Natural killer cell (primary cell): ENCODE data around the gene ABCC2. TPM values are rescaled to one million over a fixed set of nuclear protein-coding genes. Genes with fewer than 3 reads are reported as not detected.
"Not testable (repeated sequence)": the region's sequence is repeated elsewhere in the genome, so short reads cannot be mapped to it uniquely, and the experiment has no call there.

ENCODE experiments used
- ATAC-seq, 3 donors: fragments of 150-1000 bp in 2 of 3; fragments of 200-7000 bp in 1 of 3; cut with Tn5 transposase; 1 replicate in 1 of 3; 2 replicates in 2 of 3; pipeline ENCODE4 v1.10.0; 2021; ENCODE audit warnings: mild to moderate bottlenecking in 2 of 3, moderate library complexity in 2 of 3
- DNase-seq, 2 donors: peaks; one replicate each; pipeline versions ENCODE4 v3.0.0 to v3.0.0-alpha.2; 2013 to 2021; ENCODE audit warnings: mixed read lengths in 1 of 2
- H3K27ac ChIP-seq: one replicate; pipeline ENCODE4 v1.5.1; 2013; ENCODE audit warnings: mild to moderate bottlenecking, low read length
- H3K27me3 ChIP-seq: one replicate; pipeline ENCODE4 v1.6.1; 2013; ENCODE audit warnings: low read length; ENCODE audit not compliant: control insufficient read depth, insufficient read depth
- H3K36me3 ChIP-seq: one replicate; pipeline ENCODE4 v1.6.1; 2013; ENCODE audit warnings: low read length; ENCODE audit not compliant: control insufficient read depth, insufficient read depth
- H3K4me1 ChIP-seq: one replicate; pipeline ENCODE4 v1.6.1; 2013; ENCODE audit warnings: low read length; ENCODE audit not compliant: control insufficient read depth, insufficient read depth
- H3K4me3 ChIP-seq: one replicate; pipeline ENCODE4 v1.5.1; 2013; ENCODE audit warnings: low read length
- H3K9me3 ChIP-seq: one replicate; pipeline ENCODE4 v1.6.1; 2013; ENCODE audit warnings: low read length; ENCODE audit not compliant: control insufficient read depth, insufficient read depth
- H3K27ac Mint-ChIP-seq, 2 donors: one replicate each; pipeline ENCODE4 v1.8.0; 2022; ENCODE audit warnings: mild to moderate bottlenecking in 2 of 2, mixed read lengths in 2 of 2, moderate library complexity in 1 of 2
- H3K27me3 Mint-ChIP-seq, 2 donors: one replicate each; pipeline ENCODE4 v1.8.0; 2022; ENCODE audit warnings: low read depth in 2 of 2, mixed read lengths in 2 of 2
- H3K36me3 Mint-ChIP-seq: one replicate; pipeline ENCODE4 v1.8.0; 2022; ENCODE audit warnings: mixed read lengths
- H3K4me1 Mint-ChIP-seq, 2 donors: one replicate each; pipeline ENCODE4 v1.8.0; 2022; ENCODE audit warnings: mixed read lengths in 2 of 2
- H3K4me3 Mint-ChIP-seq: one replicate; pipeline ENCODE4 v1.8.0; 2022; ENCODE audit warnings: mild to moderate bottlenecking, moderate library complexity, mixed read lengths
- H3K9me3 Mint-ChIP-seq, 2 donors: one replicate each; pipeline ENCODE4 v1.8.0; 2022; ENCODE audit warnings: mixed read lengths in 2 of 2
- WGBS: methylation state at CpG from one replicate; pipeline ENCODE4 v1.1.7; 2013; ENCODE audit warnings: missing lambda C conversion rate; ENCODE audit not compliant: insufficient coverage; 5-methylcytosine and 5-hydroxymethylcytosine counted together
- intact Hi-C: fragments of 100-400 bp; cut with micrococcal nuclease; formaldehyde crosslinking; loops from one replicate; pipeline ENCODE4 v1.14.2; 2022
- total RNA-seq, 4 donors: library from RNA; stranded (reverse); fragments of 120-200 nt in 1 of 4; gene quantifications; one replicate each; pipeline versions ENCODE4 v1.2.3 to v1.2.4, GENCODE V29; 2013 to 2022
- TF ChIP-seq, protein P1 (sequence below): fragments of 200-600 bp; IDR thresholded peaks from one replicate; pipeline ENCODE4 v1.8.0; 2022; ENCODE audit warnings: antibody characterized with exemption

ABCC2 gene
- 1 to 10 TPM; 1.3 to 3.4 (median 2.7) TPM for total RNA-seq
- total RNA-seq (2013): 2.9 TPM

GRCh38 chr10:99782447-99783286, at the start of gene ABCC2:
Gene ABCC2 (plus strand): TSS chr10:99782640. CDS start chr10:99782845, 205 bp downstream.
- Histone ChIP-seq H3K27me3 (no peaks in the 10 kb centered on the region), H3K27ac (no peak within 1 kb of the TSS), H3K4me1 (no peaks in the 10 kb centered on the region), H3K36me3 (no peaks in the 10 kb centered on the region), H3K4me3 (no peak within 1 kb of the TSS), H3K9me3 (no peaks in the 10 kb centered on the region)
- H3K27me3 Mint-ChIP-seq: peaks cover 0 to 5% of the 10 kb centered on the region in 2 donors
- WGBS: 89% methylated on average over 3 of the region's 7 CpGs
- H3K27ac Mint-ChIP-seq: no peak within 1 kb of the TSS
- intact Hi-C loops: no loop called here
- ATAC-seq (no peak), DNase-seq (no peak)
- H3K4me3 Mint-ChIP-seq: no peak within 1 kb of the TSS
- H3K36me3 Mint-ChIP-seq: no peaks in the 10 kb centered on the region
- H3K4me1 Mint-ChIP-seq: peaks cover 4 to 7% of the 10 kb centered on the region in 2 donors
- TF ChIP-seq, protein P1, sequence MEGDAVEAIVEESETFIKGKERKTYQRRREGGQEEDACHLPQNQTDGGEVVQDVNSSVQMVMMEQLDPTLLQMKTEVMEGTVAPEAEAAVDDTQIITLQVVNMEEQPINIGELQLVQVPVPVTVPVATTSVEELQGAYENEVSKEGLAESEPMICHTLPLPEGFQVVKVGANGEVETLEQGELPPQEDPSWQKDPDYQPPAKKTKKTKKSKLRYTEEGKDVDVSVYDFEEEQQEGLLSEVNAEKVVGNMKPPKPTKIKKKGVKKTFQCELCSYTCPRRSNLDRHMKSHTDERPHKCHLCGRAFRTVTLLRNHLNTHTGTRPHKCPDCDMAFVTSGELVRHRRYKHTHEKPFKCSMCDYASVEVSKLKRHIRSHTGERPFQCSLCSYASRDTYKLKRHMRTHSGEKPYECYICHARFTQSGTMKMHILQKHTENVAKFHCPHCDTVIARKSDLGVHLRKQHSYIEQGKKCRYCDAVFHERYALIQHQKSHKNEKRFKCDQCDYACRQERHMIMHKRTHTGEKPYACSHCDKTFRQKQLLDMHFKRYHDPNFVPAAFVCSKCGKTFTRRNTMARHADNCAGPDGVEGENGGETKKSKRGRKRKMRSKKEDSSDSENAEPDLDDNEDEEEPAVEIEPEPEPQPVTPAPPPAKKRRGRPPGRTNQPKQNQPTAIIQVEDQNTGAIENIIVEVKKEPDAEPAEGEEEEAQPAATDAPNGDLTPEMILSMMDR: no peak
- H3K9me3 Mint-ChIP-seq: no peaks in the 10 kb centered on the region

- Mint-ChIP-seq H3K27me3 (no peaks in the 10 kb centered on the region), H3K4me3 (peak overlapping the region; percentile 55), H3K27ac (peak overlapping the region; percentile 36 to 44), H3K4me1 (peaks cover 27 to 46% of the 10 kb centered on the region in 2 donors), H3K9me3 (no peaks in the 10 kb centered on the region), H3K36me3 (peaks cover 6% of the 10 kb centered on the region)
- ATAC-seq (no peak), DNase-seq (peak in 1 of 2 donors; percentile 13)
- intact Hi-C loops: loop anchor here (2.0 kb wide), 1 partner anchor 75 kb away; the partner anchor contains the start of gene ENTPD7
- no peak overlapping the region for H3K4me3 ChIP-seq
- no peaks in the 10 kb centered on the region for H3K27me3 ChIP-seq
- H3K36me3 ChIP-seq: peaks cover 17% of the 10 kb centered on the region
- H3K9me3 ChIP-seq: no peaks in the 10 kb centered on the region
- WGBS: 91% methylated on average over 8 of the region's 8 CpGs
- H3K27ac ChIP-seq: no peak overlapping the region
- H3K4me1 ChIP-seq: peaks cover 20% of the 10 kb centered on the region
- TF ChIP-seq, protein P1: no peak
These were observed 49.1 kb upstream of the ABCC2 start for GRCh38 chr10:99733366-99733765.

GRCh38 chr10:99734111-99734510, 48.3 kb upstream of the ABCC2 start:
- H3K4me3 Mint-ChIP-seq, H3K27ac ChIP-seq, H3K9me3 ChIP-seq, ATAC-seq, intact Hi-C loops, H3K36me3 Mint-ChIP-seq, H3K4me3 ChIP-seq, H3K9me3 Mint-ChIP-seq, DNase-seq, H3K27me3 ChIP-seq, H3K27me3 Mint-ChIP-seq: not testable (repeated sequence)
- Mint-ChIP-seq H3K4me1 (peaks cover 31 to 46% of the 10 kb centered on the region in 2 donors), H3K27ac (peak overlapping the region; percentile 36 to 44)
- WGBS: 96% methylated on average over 10 of the region's 10 CpGs
- H3K4me1 ChIP-seq: peaks cover 20% of the 10 kb centered on the region
- peaks cover 22% of the 10 kb centered on the region for H3K36me3 ChIP-seq

DNA sequence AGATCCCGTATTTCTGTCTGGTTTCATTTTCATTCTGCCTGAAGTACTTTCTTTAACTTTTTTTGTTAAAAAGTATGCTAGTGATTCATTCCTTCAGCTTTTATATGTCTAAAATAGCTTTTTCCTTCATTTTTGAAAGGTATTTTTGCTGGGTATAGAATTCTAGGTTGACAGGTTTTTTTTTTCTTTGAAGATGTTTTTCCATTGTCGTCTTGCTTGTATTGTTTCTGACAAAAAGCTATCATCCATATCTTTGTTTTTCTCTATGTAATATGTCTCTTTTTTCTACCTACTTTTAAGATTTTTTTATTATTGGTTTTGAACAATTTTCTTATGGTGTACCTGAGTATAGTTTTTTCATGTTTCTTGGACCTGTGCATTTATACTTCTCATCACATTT, 42.2 kb upstream of the ABCC2 start:
- Histone ChIP-seq H3K9me3 (no peaks in the 10 kb centered on the region), H3K4me3 (no peak overlapping the region), H3K27ac (no peak overlapping the region), H3K4me1 (no peaks in the 10 kb centered on the region), H3K36me3 (peaks cover 76% of the 10 kb centered on the region), H3K27me3 (no peaks in the 10 kb centered on the region)
- WGBS: no CpG with 5 or more reads among the region's 2 CpGs
- TF ChIP-seq, protein P1: no peak
- Mint-ChIP-seq H3K27me3 (no peaks in the 10 kb centered on the region), H3K36me3 (peaks cover 50% of the 10 kb centered on the region), H3K9me3 (peaks cover 5 to 10% of the 10 kb centered on the region in 2 donors), H3K4me1 (peaks cover 22 to 35% of the 10 kb centered on the region in 2 donors), H3K27ac (no peak overlapping the region), H3K4me3 (no peak overlapping the region)
- ATAC-seq (no peak), DNase-seq (no peak)
- intact Hi-C loops: no loop called here
